ENCODE data around the gene SSX4.
"Not testable (repeated sequence)": the region's sequence is repeated elsewhere in the genome, so short reads cannot be mapped to it uniquely, and the experiment has no call there.

Gene SSX4

GRCh38 chrX:48383239-48383638 is at the start of gene SSX4:
Gene SSX4, plus strand, starts transcription at chrX:48383539. Its CDS starts 515 bp downstream, at chrX:48384054.
- not testable (repeated sequence) for DNase-seq (ENCODE audit: low spot score)

GRCh38 chrX:48346059-48346458 is 37.3 kb upstream of the SSX4 start:
- DNase-seq (ENCODE audit: low spot score) = not testable (repeated sequence)

- not testable (repeated sequence) for DNase-seq (ENCODE audit: low spot score)
Measured at GRCh38 chrX:48356315-48357094, 26.8 kb upstream of the SSX4 start, which contains the start of gene SSX3. Gene SSX3, minus strand, starts transcription at chrX:48356703. Its CDS starts 1,454 bp downstream, at chrX:48355249.

GRCh38 chrX:48357681-48358080 is 25.7 kb upstream of the SSX4 start:
- no peak for DNase-seq (ENCODE audit: low spot score)

- DNase-seq (ENCODE audit: low spot score) = not testable (repeated sequence)
Measured at GRCh38 chrX:48359281-48359680, 24.1 kb upstream of the SSX4 start.

GRCh38 chrX:48367717-48368408 is 15.5 kb upstream of the SSX4 start:
- not testable (repeated sequence) for DNase-seq (ENCODE audit: low spot score)

- not testable (repeated sequence) for DNase-seq (ENCODE audit: low spot score)
Measured at GRCh38 chrX:48370408-48370807, 12.9 kb upstream of the SSX4 start.

GRCh38 chrX:48396931-48397330 is 13.6 kb downstream of the SSX4 start:
- DNase-seq (ENCODE audit: low spot score) = not testable (repeated sequence)

GRCh38 chrX:48397825-48398224 is 14.5 kb downstream of the SSX4 start:
- DNase-seq (ENCODE audit: low spot score) = not testable (repeated sequence)

GRCh38 chrX:48411860-48412259 is 28.5 kb downstream of the SSX4 start, which contains the start of gene SSX4B:
Gene SSX4B, minus strand, starts transcription at chrX:48411960. Its CDS starts 588 bp downstream, at chrX:48411372.
- DNase-seq (ENCODE audit: low spot score) = not testable (repeated sequence)

GRCh38 chrX:48427027-48427716 is 43.8 kb downstream of the SSX4 start:
- not testable (repeated sequence) for DNase-seq (ENCODE audit: low spot score)

GRCh38 chrX:48429606-48430005 is 46.3 kb downstream of the SSX4 start:
- not testable (repeated sequence) for DNase-seq (ENCODE audit: low spot score)

- DNase-seq (ENCODE audit: low spot score) = not testable (repeated sequence)
Measured at GRCh38 chrX:48430166-48430565, 46.8 kb downstream of the SSX4 start.

- DNase-seq (ENCODE audit: low spot score) = not testable (repeated sequence)
Measured at GRCh38 chrX:48433713-48434112, 50.4 kb downstream of the SSX4 start.

Data from CD4-positive, alpha-beta T cell treated with Interleukin-6 at 100 ng/mL for 8 hours (primary cell).